ENCODE data around the gene CEBPB. TPM values are rescaled to one million over a fixed set of nuclear protein-coding genes. Genes with fewer than 3 reads are reported as not detected.
"Not testable (repeated sequence)": the region's sequence is repeated elsewhere in the genome, so short reads cannot be mapped to it uniquely, and the experiment has no call there.

Gene CEBPB
- total and polyA plus RNA-seq, 12 donors = 20.9 to 104 (median 40.4) TPM

DNA sequence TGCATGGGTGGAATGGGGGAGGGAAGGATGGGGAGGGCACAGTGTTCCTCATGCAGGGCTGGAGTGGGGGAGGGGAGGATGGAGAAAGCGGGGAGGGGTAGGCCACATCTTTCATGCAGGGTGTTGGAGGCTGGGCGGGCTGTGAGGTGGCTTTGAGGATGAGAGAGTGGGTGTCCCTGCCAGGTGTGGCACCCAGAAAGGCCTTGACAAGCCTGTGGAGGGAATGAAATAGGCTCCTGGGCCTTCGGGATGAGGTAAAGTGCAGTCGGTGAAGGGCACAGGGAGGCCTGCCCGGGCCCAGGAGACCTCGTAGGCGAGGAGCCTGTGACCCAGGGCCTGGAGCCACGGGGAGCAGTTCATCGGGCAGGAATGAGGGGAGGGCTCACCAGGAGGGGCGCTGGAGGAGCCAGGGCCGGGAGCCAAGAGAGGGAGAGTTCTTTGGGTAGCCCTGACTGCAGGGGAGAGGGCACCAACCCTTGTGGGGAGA, 7.6 kb downstream of the CEBPB start:
- TF ChIP-seq, protein P1, sequence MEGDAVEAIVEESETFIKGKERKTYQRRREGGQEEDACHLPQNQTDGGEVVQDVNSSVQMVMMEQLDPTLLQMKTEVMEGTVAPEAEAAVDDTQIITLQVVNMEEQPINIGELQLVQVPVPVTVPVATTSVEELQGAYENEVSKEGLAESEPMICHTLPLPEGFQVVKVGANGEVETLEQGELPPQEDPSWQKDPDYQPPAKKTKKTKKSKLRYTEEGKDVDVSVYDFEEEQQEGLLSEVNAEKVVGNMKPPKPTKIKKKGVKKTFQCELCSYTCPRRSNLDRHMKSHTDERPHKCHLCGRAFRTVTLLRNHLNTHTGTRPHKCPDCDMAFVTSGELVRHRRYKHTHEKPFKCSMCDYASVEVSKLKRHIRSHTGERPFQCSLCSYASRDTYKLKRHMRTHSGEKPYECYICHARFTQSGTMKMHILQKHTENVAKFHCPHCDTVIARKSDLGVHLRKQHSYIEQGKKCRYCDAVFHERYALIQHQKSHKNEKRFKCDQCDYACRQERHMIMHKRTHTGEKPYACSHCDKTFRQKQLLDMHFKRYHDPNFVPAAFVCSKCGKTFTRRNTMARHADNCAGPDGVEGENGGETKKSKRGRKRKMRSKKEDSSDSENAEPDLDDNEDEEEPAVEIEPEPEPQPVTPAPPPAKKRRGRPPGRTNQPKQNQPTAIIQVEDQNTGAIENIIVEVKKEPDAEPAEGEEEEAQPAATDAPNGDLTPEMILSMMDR (IDR thresholded peaks at IDR 0.05) = no peak
- Histone ChIP-seq H3K9me3 (peaks cover 0 to 15% (median 3%) of the 10 kb centered on the region in 11 donors), H3K36me3 (peaks cover 0 to 16% (median 0%) of the 10 kb centered on the region in 9 donors), H3K4me3 (no peak overlapping the region), H3K4me1 (peaks cover 7 to 29% (median 18%) of the 10 kb centered on the region in 9 donors), H3K27ac (no peak overlapping the region), H3K27me3 (peaks cover 0 to 5% (median 0%) of the 10 kb centered on the region in 7 donors)
- WGBS, 2 donors = 58 to 65% methylated on average over 11 of the region's 11 CpGs
- ATAC-seq (no peak), DNase-seq (no peak)
- intact Hi-C loops (cut with DNase I) = loop anchor here in 3 of 10 donors (10.0 kb wide), 3 partner anchors 77 to 187 kb away; no protein-coding TSS in a partner anchor

DNA sequence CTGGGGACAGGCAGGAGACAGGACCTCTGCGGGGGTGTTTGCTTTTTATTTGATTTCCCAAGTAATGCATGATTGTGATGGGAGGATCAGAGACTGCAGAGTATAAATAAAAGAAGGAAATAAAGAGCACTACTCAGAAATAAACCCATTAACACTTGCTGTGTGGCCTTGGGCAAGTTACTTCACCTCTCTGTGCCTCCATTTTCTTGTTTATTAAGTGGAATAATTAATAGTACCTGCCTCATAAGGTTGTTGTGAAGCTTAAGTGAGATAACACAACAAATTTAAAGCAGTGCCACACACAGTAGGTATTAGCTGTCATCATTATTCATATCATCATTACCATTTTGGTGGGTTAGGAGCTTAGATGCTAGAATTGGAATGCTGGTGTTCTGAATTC, 8.1 kb downstream of the CEBPB start:
- no peak overlapping the region for H3K27ac ChIP-seq
- no peaks in the 10 kb centered on the region for H3K27me3 ChIP-seq
- no peak overlapping the region for H3K4me3 ChIP-seq
- peaks cover 4 to 24% (median 13%) of the 10 kb centered on the region in 9 donors for H3K4me1 ChIP-seq
- DNase-seq = no peak
- intact Hi-C loops (cut with DNase I) = loop anchor here in 3 of 10 donors (10.0 kb wide), 3 partner anchors 76 to 186 kb away; no protein-coding TSS in a partner anchor
- 88 to 89% methylated on average over 1 of the region's 1 CpG for WGBS, 2 donors
- TF ChIP-seq, protein P1 (IDR thresholded peaks at IDR 0.05) = no peak
- peaks cover 0 to 20% (median 4%) of the 10 kb centered on the region in 11 donors for H3K9me3 ChIP-seq
- H3K36me3 ChIP-seq = peaks cover 0 to 11% (median 0%) of the 10 kb centered on the region in 9 donors
- no peak for ATAC-seq

DNA sequence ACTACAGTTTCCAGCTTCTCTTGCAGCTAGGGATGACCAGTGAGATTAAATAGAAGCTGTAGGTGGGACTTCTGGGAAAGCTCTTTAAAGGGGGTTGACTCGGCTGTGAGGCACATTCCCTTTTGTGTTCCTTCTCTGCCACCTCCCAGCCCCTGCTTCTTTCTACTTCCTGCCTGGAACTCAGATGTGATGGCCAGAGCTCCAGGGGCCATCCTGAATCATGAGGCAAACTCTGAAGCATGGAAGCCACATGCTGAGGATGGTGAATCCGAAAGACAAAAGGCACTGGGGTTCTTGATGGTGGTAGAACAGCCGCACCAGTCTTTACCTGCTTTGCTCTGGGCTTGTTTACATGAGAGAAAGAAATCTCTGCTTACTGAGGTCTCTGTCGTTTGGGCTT, 9.1 kb downstream of the CEBPB start:
- no peak for ATAC-seq

DNA sequence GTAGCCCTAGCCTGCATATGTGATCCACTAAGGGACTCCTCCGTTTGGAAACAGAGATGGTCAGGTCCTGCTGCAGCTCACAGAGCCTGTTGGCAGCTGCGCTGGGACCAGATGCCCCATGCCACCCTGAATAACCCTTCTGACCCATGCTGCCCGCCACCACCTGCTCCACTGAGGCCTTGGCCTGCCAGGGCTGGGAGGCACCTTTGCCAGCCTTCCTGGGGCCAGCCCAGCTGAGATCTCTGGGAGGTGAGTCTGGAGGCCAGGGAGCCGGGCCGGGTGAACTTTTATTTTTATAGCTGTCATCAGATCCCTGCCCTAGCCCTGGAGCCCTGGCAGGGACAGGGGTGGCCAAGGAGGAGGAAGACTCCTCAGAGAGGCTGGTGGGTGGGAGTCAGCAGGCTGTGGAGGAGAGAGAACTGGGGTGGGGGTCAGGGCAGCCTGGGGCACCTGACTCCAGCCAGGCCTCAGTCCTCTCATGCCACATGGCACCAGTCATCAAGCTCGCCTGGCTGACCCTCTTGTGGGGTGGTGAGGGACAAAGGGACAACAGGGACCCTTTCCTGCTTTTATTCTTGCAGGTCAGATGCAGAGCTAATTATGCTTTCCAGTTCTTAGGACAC, 10.0 kb downstream of the CEBPB start:
- Histone ChIP-seq H3K4me1 (peaks cover 0 to 10% (median 0%) of the 10 kb centered on the region in 9 donors), H3K27me3 (no peaks in the 10 kb centered on the region), H3K4me3 (no peak overlapping the region), H3K27ac (peak overlapping the region in 7 of 10 donors; percentile 5 to 44 (median 28)), H3K36me3 (no peaks in the 10 kb centered on the region), H3K9me3 (peaks cover 0 to 26% (median 4%) of the 10 kb centered on the region in 11 donors)
- 53 to 64% methylated on average over 6 of the region's 6 CpGs for WGBS, 2 donors
- ATAC-seq (peak; percentile 31 to 68 (median 60)), DNase-seq (peak in 1 of 2 donors; percentile 51)
- intact Hi-C loops (cut with DNase I) = no loop called here
- TF ChIP-seq, protein P1 (IDR thresholded peaks at IDR 0.05) = no peak

More for the DNA sequence above, 9.1 kb downstream of the CEBPB start:
- no peak overlapping the region for H3K4me3 ChIP-seq
- peaks cover 0 to 26% (median 4%) of the 10 kb centered on the region in 11 donors for H3K9me3 ChIP-seq
- TF ChIP-seq, protein P1 (IDR thresholded peaks at IDR 0.05) = no peak
- no peak for DNase-seq
- H3K27me3 ChIP-seq = no peaks in the 10 kb centered on the region
- 87 to 89% methylated on average over 4 of the region's 4 CpGs for WGBS, 2 donors
- no peak overlapping the region for H3K27ac ChIP-seq
- H3K36me3 ChIP-seq = peaks cover 0 to 1% (median 0%) of the 10 kb centered on the region in 9 donors
- intact Hi-C loops (cut with DNase I) = loop anchor here in 3 of 10 donors (10.0 kb wide), 3 partner anchors 75 to 185 kb away; no protein-coding TSS in a partner anchor
- peaks cover 0 to 14% (median 3%) of the 10 kb centered on the region in 9 donors for H3K4me1 ChIP-seq

DNA sequence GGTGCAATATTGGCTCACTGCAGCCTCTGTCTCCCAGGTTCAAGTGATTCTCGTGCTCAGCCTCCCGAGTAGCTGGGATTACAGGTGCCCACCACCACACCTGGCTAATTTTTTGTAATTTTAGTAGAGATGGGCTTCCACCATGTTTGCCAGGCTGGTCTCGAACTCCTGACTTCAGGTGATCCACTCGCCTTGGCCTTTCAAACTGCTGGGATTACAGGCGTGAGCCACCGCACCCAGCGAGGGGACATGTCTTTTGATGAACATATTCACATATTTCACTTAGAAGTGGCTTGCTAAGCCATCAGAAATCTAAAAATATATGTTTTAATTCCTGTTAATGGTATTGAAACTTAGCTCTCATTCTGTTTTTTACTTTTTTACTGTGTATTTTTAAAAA, 11.1 kb downstream of the CEBPB start:
- H3K27me3 ChIP-seq; H3K4me1 ChIP-seq; DNase-seq; H3K27ac ChIP-seq; intact Hi-C loops (cut with DNase I); H3K36me3 ChIP-seq; ATAC-seq; H3K4me3 ChIP-seq: not testable (repeated sequence)
- peaks cover 0 to 26% (median 4%) of the 10 kb centered on the region in 11 donors for H3K9me3 ChIP-seq
- 95 to 97% methylated on average over 7 of the region's 7 CpGs for WGBS, 2 donors

Measured in heart right ventricle (tissue), 16 donors.